GM18505 (cell line): ENCODE measurements around the gene ST6GALNAC5.
"Not testable (repeated sequence)": the region's sequence is repeated elsewhere in the genome, so short reads cannot be mapped to it uniquely, and the experiment has no call there.

ENCODE experiments used
- ATAC-seq: cut with Tn5 transposase; IDR thresholded peaks from one replicate; pipeline ENCODE4 v1.9.1; 2021; ENCODE audit not compliant: unreplicated experiment
- POLR2A ChIP-seq: IDR thresholded peaks from 4 replicates; pipeline ENCODE4 v1.6.1; 2011; ENCODE audit warnings: borderline replicate concordance; ENCODE audit not compliant: insufficient read depth, insufficient read length; ENCODE audit errors: extremely low read depth

Gene ST6GALNAC5

DNA sequence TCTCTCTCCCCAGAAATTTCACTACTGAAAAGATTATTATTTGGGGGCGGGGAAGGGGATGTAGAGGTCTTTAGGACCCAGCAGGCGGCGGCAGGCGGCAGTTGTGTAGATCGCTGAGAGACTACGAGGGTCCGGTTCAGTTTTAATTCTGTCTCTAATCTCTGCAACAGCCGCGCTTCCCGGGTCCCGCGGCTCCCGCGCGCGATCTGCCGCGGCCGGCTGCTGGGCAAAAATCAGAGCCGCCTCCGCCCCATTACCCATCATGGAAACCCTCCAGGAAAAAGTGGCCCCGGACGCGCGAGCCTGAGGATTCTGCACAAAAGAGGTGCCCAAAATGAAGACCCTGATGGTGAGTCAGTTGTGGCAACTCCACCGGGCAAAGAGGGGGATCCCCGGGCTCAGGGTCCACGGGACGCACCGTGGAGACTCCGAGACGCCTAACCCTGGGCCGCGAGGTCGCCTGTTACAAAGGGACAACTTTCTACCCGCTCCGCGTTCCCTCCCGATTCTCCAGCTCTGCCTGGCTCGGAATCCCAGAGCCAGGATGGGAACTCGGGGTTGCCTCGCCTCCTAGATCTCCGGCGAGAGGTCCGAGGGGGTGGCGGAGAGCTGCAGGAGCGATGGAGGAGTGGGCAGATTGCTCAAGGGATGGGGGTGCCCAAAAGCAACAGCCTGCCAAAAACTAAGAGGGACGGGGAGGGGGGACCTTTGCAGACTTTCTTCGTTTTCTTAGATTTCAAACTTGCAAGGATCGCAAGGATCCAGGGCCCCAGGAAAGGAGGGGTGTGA, at the start of gene ST6GALNAC5:
Gene ST6GALNAC5 (plus strand): TSS at position 139 of the 789 bp plus-strand sequence.
- TF ChIP-seq POLR2A: no peak
- no peak for ATAC-seq

DNA sequence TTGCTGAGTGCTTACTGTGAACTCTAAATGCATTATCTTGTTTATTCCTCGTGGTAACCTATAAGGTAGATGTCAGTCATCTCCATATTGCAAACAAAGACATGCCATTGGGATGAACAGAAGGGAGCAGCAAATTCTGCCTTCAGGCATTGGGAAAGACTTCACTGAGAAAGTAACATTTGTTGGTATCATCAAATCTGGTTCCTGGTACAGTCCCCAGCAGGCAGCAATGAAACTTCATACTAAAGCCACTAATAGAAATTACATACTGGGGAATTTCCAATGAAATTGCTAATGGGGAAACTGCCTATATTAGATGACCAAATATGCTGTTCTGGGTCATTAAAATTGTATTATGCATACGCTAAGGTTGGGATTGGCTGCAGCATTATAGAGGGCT, 47.3 kb upstream of the ST6GALNAC5 start:
- TF ChIP-seq POLR2A: no peak
- ATAC-seq: no peak

DNA sequence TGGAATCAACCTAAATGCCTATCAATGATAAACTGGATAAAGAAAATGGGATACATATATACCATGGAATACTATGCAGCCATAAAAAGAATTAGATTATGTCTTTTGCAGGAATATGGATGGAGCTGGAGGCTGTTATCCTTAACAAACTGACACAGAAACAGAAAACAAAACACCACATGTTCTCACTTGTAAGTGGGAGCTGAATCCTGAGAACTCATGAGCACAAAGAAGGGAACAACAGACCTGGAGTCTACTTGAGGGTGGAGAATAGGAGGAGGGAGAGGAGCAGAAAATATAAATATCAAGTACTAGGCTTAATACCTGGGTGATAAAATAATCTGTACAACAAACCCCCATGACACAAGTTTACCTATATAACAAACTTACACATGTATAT, 44.3 kb upstream of the ST6GALNAC5 start:
- ATAC-seq: not testable (repeated sequence)

DNA sequence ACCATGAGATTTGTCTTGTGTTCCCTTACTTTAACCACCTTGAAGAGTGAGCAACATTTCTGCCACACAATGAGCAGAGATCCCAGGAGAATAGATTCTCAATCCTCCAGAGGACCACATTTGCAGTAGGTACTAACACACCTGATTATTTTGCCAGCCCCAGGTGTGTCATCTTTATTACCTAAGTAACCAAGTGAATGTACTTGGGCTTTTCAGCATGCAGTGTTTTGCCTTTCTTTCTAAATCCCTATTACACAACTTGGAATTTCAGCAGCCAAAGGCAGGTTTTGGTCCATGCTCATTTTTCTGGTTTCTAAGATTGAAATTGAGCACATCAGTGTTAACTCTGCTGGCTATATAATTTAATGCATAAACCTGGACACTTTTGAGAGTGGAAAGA, 43.2 kb upstream of the ST6GALNAC5 start:
- ATAC-seq: no peak
- TF ChIP-seq POLR2A: no peak

DNA sequence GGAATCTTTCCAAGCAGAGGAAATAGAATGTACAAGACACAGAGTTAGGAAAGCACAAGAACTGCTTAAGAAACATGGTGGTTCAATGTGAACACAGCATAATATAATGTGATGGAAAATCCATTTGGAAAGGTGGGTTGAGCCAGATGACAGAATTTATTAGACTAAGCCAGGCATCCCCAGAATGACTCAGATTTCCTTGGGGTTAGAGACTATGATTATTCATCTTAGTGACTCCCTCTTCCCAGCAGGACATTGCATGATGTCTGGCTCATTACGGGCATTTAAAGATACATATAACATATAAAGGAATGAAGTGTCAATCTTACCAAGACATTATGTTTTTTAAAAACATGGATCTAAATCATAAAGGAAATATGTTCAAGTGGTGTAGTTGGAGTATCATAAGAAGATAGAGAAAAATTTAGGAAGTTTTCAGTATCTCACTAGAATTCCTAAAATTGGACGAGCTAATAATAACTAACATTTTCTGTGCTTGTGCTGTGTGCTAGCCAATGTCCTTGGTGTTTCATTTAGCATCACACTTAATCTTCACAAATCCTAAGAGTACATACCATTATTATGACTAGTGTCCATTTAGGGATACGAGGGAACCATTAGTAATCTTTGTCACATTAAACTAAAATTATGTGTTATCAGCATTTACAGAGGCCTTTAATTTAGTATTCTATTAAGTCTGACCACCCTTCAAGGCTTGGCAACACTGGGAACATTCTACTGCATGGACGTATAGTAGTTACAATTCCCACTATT, 41.0 kb upstream of the ST6GALNAC5 start:
- no peak for ATAC-seq

DNA sequence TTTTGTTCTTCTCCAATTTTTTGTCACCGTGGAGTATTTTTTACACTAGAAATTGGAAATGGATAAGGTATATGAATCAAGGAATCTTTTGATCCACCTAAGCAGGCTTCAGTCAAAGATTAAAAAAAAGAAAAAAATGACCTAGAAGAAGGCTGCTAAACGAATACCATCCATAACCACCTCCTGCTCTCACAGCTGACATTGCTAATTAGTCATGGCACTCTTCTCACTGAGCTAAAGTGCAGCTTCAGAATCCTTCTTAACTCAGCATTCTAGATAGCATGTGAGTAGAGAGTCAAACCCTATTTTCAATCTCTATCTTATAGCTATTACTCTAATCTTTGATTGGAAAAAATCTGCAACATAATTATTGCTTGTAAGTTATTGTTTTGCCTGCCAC, 40.2 kb upstream of the ST6GALNAC5 start:
- no peak for TF ChIP-seq POLR2A
- no peak for ATAC-seq

More for the DNA sequence above, 41.0 kb upstream of the ST6GALNAC5 start:
- TF ChIP-seq POLR2A: no peak

DNA sequence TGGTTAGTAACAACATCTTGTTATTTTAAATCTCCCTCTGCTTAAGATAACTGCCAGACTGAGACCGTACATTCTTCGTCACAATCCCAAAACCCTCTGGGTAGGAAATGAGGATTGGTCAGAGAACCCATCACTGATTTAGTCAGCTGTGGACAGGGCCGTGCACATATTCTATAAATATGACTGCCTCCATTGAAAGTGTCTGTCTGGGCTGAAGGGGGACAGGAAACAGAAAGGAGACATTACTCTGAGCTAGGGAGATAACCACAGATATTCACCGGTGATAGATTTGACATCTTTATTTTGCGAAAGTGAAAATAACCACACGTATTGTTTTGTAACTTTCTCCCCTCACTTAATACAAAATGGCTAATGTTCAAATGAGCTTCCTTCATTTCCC, 36.9 kb upstream of the ST6GALNAC5 start:
- TF ChIP-seq POLR2A: no peak
- ATAC-seq: peak; percentile 93

DNA sequence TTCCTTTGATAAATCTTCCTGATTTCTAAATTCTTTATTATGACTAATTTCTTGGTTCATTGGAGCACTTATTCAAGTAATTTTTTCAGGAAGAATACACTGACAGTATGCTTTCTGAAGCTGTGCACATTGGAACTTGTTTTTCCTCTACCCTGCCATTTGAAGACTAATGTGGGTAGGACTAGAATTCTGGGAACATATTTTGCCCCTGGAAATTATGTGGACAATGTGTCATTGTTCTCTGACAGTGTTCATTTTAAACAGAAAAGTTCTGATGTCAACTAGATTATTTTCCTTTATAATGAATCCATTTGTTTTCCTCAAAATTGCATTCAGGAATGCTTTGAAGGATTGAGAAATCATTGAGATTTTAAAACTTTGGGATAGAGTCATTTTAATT, 34.8 kb upstream of the ST6GALNAC5 start:
- no peak for ATAC-seq
- no peak for TF ChIP-seq POLR2A

DNA sequence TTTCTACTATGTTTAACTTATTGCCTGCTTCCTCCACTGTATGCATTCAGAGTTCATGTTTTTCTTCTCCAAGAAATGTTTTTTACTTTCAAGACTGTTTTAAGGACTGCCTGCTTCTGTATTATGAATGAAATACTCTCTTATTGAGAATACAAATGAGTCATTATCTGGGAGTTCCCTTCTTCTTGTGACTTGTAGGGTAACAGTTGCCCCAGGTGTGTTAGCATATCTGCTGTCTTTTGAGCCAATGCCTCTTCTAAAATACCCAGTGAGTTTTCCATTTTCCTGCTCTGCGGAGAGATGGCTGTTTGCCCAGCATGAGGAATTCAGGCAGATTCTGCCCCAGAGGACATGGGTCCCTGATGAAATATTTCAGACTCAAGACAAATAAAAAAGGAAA, 34.1 kb upstream of the ST6GALNAC5 start:
- no peak for TF ChIP-seq POLR2A
- no peak for ATAC-seq

DNA sequence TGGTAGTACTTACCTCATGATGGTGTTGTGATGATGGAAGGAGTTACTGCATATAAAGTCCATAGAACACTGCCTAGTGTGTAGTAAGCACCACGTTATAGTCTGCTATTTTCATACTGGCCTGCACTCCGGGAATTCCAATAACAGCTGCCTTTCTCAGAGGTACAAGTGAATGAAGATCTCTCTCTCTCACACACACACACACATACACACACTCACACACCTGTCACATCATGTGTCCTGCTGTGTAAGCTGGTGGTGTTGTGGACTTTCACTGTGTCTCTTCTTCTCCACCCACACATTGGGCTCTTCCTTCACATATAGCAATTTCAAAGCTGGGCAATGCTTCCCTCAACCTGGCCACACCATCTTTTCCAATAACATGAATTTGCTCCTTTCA, 33.4 kb upstream of the ST6GALNAC5 start:
- no peak for ATAC-seq

DNA sequence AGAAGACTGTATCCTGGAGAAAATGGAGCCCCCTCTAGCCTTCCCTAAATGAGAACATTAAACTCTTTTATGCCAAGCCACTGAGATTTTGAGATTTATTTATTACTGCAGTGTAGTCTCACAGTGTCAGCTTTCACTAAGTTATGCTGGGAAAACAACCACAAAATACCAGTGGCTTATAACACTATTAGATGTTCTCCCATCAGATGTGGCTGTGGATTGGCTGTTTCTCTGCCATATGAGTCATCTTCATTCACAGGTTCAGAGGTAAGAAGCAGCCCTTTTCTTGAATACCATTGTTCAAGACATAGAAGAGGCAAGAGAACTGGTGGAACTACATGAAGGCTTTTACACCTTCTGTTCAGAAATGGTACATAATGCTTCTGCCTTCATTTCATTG, 32.1 kb upstream of the ST6GALNAC5 start:
- no peak for ATAC-seq

More for the DNA sequence above, 33.4 kb upstream of the ST6GALNAC5 start:
- no peak for TF ChIP-seq POLR2A

DNA sequence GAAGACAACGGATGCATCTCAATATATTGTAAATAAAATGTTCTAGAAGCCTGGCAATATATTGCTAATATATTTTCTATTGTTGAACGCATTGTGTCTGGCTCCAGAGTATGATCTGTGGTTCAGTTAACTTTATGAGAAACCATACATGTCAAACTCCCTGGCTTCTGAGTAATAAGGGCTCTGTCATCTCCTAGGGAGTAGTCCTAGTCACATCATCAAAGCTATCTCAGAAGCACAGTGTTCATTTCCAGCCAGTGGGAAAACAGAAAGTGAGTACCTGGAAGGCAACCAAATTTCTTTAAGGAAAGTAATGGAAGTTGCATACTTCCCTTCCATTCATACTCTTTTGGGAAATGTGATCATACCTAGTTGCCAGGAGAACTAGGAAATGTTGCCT, 27.0 kb upstream of the ST6GALNAC5 start:
- ATAC-seq: no peak
- no peak for TF ChIP-seq POLR2A

More for the DNA sequence above, 32.1 kb upstream of the ST6GALNAC5 start:
- no peak for TF ChIP-seq POLR2A

DNA sequence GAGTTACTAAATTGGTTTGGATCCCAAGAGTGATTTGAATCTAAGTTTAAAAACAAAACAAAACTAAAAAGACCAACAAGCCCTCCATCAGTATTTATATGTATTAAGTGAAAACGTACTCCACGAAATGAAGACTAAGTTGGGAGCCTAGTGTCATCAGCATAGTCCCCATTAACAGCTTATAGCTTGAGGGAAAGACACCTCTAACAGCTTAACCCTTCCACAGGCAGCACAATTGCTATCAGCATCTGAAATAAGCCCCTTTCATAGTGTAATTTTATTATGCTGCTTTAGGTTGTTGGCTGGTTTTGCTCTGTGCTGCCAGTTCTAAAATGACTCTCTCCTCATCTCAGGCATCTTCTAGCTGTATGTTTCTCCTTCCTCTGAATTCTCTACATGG, 25.8 kb upstream of the ST6GALNAC5 start:
- no peak for TF ChIP-seq POLR2A
- no peak for ATAC-seq
